OCI-LY3 (cell line): Measurements from ENCODE around the gene C6orf15.

ENCODE experiments used
- CTCF ChIP-seq: fragments of 200-600, 300-600 bp; sonication (generic); IDR thresholded peaks from 2 replicates; pipeline ENCODE4 v1.5.1; 2014; ENCODE audit warnings: antibody characterized with exemption, low read length, low read depth
- EZH2phosphoT487 ChIP-seq: fragments of 200-600 bp; shearing (Covaris generic); IDR thresholded peaks from 2 replicates; pipeline ENCODE4 v1.6.1; 2018; ENCODE audit warnings: antibody characterized with exemption, mixed run types, low read depth

- no peak for TF ChIP-seq CTCF
- TF ChIP-seq EZH2phosphoT487: no peak
Observed at GRCh38 chr6:31125586-31126363, 13.4 kb upstream of the C6orf15 start.
